ENCODE results near the gene KLF14.
"Not testable (repeated sequence)": the region's sequence is repeated elsewhere in the genome, so short reads cannot be mapped to it uniquely, and the experiment has no call there.

The KLF14 gene

GRCh38 chr7:130733931-130734814 lies at the start of gene KLF14:
Gene KLF14 (minus strand): TSS chr7:130734207. CDS start chr7:130734033, 174 bp downstream.
- peak; percentile 26 to 45 for DNase-seq (ENCODE audit: low read depth in 2 of 2)

DNA sequence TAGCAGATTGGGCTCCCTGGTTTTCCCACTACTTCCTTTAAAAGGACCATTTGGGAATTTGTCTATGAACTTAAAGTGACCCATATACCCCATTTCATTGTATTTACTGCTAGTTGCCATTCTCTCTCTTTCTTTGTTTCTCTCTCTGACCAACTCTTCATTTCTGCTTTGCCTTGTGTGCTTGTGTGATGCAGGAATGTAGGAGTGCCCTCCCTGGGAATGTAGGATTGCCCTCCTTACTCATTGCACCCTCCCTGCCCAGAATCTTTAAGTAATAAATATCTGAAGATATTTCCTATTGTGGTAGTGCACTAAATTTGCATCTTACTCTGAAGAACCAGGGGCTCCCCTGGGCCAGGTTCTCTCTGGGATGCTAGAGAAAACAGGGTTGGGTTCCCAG lies 47.3 kb upstream of the KLF14 start:
- no peak for DNase-seq (ENCODE audit: low read depth in 2 of 2)

- DNase-seq (ENCODE audit: low read depth in 2 of 2): no peak
These were observed 43.4 kb upstream of the KLF14 start for GRCh38 chr7:130777426-130777825.

GRCh38 chr7:130772456-130772855 lies 38.4 kb upstream of the KLF14 start:
- DNase-seq (ENCODE audit: low read depth in 2 of 2): not testable (repeated sequence)

GRCh38 chr7:130768854-130769253 lies 34.8 kb upstream of the KLF14 start:
- DNase-seq (ENCODE audit: low read depth in 2 of 2): no peak

DNA sequence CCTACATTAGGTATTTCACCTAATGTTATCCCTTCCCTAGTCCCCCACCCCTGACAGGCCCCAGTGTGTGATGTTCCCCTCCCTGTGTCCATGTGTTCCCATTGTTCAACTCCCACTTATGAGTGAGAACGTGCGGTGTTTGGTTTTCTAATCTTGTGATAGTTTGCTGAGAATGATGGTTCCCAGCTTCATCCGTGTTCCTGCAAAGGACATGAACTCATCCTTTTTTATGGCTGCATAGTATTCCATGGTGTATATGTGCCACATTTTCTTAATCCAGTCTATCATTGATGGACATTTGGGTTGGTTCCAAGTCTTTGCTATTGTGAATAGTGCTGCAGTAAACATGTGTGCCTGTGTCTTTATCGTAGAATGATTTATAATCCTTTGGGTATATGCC lies 30.6 kb upstream of the KLF14 start:
- DNase-seq (ENCODE audit: low read depth in 2 of 2): not testable (repeated sequence)

DNA sequence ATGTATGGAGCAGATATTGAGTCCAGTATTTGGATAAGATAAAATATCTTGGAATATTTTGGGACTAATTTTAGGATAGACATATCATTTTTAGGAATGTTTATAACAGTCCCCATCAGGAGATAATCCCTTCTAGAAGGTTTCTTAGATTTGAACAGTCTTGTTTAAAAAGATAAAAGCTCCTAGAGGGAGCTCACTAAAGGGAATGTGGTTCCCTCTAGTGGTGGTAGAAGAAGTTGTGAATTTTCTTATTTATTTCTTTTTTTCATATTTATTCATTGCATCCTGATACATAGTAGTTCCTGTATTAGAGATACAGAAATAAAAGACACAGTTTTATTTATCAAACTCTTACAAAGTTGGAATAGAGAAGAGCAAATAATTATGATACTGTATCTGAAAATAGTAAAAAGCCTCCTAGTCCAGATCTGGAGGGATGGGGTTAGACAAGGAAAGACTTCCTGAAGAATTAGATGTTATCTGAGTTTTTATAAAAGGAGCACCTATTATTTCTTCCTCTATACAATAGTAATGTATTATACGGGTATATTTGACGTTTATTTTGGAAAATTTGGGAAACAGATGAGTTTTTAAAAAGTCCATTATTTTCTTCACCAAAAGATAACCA lies 24.5 kb upstream of the KLF14 start:
- no peak for DNase-seq (ENCODE audit: low read depth in 2 of 2)

DNA sequence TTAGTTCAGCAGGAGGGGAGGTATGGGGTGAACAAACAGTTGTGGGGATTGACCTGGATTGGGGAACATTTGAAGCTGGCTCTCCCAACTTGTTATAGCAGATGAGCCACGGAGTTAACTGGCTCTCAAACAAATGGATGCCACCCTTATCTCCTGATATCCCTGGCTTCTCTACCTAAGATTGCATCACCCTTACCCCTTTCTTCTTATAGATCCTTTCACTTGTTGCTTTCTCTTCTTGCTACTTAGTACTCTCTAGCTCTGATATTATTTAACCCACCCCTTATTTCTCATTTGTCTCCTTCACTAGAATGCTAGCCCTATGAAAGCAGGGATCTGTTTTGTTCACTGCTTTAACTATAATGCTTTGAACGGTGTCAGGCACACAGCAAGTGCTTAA lies 22.3 kb upstream of the KLF14 start:
- DNase-seq (ENCODE audit: low read depth in 2 of 2): no peak

- DNase-seq (ENCODE audit: low read depth in 2 of 2): no peak
These were observed 18.4 kb upstream of the KLF14 start for GRCh38 chr7:130752424-130752823.

DNA sequence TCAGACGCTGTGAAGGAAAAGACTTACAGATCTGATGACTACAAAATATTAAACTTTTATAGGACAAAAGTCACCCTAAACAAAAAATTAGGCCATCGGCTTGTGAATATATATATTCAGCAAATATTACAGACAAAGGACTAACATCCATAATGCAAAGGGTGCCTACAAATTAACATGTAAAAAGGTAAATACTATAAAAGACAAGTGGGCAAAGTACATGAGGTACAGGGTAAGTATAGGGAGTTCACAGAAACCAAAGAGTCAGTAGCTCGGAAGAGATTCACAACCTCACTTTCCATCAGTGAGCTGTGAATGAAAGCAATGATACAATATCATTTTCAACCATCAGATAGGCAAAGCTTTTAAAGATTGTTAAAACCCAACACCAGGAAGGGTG lies 16.7 kb upstream of the KLF14 start:
- DNase-seq (ENCODE audit: low read depth in 2 of 2): no peak

GRCh38 chr7:130748531-130749389 lies 14.8 kb upstream of the KLF14 start:
- DNase-seq (ENCODE audit: low read depth in 2 of 2): no peak

DNA sequence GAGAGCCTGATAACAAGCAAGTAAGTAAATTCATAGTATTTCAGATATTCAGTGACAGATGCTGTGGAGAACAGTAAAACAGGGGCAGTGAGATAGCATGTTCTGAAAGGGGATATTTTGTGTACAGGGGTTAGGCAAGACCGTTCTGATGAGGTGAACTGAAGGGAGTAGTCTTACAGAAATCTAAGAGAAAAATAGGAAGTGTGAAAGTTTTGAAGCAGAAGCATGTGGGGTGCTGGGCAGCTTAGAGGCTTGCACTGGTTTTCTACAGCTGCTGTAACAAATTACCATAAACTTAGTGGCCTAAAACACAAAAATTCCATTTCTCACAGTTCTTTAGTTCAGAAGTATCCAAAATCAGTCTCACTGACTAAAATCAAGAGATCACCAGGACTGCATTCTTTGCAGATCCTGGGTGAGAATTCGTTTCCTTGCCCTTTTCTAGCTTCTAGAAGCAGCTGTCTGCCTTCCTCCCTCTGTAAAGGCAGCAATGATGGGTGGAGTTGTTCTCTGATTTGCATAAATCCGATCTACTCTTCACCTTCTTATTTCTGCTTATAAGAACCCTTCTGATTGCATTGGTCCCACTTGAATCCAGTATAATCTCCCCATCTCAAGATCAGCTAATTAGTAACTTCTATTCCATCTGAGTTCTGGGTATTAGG lies 7.5 kb upstream of the KLF14 start:
- DNase-seq (ENCODE audit: low read depth in 2 of 2): no peak

DNA sequence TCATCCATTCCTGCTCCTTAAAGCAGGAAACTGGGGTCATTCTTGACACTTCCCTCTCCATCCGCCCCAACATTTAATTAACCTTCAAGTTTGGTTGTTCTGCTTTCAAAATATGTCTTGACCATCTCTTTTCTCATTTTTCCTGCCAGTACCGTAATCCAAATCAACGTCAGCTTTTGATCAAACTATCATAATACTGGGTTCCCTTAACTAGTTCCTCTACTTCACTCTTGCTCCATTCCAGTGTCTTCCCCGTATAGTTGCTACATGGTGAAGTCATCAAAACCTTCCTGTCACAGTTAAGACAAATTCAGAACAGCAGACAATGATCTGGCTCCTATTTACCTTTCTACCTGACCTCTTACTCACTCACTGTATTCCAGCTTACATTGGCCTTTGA lies 6.6 kb upstream of the KLF14 start:
- DNase-seq (ENCODE audit: low read depth in 2 of 2): no peak

GRCh38 chr7:130736298-130736900 lies 2.4 kb upstream of the KLF14 start:
- no peak for DNase-seq (ENCODE audit: low read depth in 2 of 2)

- DNase-seq (ENCODE audit: low read depth in 2 of 2): no peak
These were observed 1.1 kb upstream of the KLF14 start for GRCh38 chr7:130734815-130735716.

GRCh38 chr7:130732980-130733930 lies 752 bp downstream of the KLF14 start:
- peak in 1 of 2 donors; percentile 25 for DNase-seq (ENCODE audit: low read depth in 2 of 2)

- no peak for DNase-seq (ENCODE audit: low read depth in 2 of 2)
These were observed 10.2 kb downstream of the KLF14 start for GRCh38 chr7:130723784-130724183.

DNA sequence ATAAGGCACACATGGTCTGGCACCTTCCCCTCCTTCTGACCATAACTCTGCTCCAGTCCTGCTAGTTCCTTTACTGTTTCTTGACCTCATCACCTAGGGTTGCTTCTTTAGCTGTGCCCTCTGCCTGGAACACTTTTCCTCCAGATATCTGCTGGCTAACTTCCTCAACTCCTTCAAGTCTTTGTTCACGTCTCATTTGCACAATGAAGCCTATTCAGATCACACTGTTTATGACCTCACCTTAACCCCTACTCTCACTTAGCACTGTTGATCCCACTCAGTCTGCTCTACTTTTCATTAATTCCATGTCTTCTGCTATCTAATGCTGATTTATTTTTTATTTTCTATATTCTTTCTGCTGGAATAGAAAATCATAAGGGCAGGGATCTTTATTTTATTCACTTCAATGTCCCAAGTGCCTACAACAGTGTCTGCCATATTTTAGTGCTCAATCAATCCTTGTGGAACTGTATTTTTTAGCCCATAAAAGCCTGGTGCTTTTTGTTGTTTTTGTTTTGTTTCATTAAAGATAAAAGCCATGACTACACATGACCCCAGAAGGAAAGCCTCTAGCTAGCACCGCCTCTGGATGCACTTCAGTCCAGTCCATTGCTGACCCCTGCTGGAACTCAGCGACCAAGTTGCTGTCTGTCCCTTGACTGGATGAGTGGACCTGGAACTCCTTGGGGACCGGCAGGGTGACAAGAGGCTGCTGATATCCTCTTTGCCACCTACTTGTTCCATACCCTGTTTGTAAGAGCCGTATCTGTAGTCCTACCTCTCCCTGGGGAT lies 12.3 kb downstream of the KLF14 start:
- no peak for DNase-seq (ENCODE audit: low read depth in 2 of 2)
